ENCODE data around the gene OR2AE1. TPM values are rescaled to one million over a fixed set of nuclear protein-coding genes. Genes with fewer than 3 reads are reported as not detected.
"Not testable (repeated sequence)": the region's sequence is repeated elsewhere in the genome, so short reads cannot be mapped to it uniquely, and the experiment has no call there.

OR2AE1 gene
- polyA plus RNA-seq, 1 donor from 2014 or later = not detected

DNA sequence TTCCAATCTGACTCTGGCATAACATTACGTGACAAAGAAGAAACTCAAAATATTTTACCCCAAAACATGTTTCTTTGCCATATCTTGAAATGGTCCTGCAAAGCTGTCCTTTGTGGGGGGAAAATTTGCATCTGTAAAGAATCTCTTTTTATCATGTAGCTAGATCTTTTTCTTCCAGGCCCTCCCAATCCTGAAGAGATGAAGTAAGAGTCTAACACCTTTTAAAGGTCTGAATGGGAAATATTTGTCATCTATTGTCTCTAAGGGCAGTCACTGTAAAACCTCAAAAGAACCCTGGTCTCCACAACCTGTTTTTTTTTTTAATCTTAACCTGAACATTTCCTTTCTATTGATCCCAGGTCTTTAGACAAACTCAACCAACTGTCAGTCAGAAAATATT lies 8.6 kb downstream of the OR2AE1 start:
- peaks cover 7% of the 10 kb centered on the region for H3K9me3 ChIP-seq (ENCODE audit: low read length)
- H3K9ac ChIP-seq (ENCODE audit: low read length) = no peak overlapping the region
- no peaks in the 10 kb centered on the region for H3F3A ChIP-seq (ENCODE audit: insufficient read depth, low read length, poor library complexity, severe bottlenecking)
- H3K4me2 ChIP-seq (ENCODE audit: low read length) = no peak overlapping the region
- no peaks in the 10 kb centered on the region for H3K36me3 ChIP-seq (ENCODE audit: insufficient read depth, low read length)
- no peak overlapping the region for H2AFZ ChIP-seq (ENCODE audit: low read depth, low read length)
- TF ChIP-seq, protein P1, sequence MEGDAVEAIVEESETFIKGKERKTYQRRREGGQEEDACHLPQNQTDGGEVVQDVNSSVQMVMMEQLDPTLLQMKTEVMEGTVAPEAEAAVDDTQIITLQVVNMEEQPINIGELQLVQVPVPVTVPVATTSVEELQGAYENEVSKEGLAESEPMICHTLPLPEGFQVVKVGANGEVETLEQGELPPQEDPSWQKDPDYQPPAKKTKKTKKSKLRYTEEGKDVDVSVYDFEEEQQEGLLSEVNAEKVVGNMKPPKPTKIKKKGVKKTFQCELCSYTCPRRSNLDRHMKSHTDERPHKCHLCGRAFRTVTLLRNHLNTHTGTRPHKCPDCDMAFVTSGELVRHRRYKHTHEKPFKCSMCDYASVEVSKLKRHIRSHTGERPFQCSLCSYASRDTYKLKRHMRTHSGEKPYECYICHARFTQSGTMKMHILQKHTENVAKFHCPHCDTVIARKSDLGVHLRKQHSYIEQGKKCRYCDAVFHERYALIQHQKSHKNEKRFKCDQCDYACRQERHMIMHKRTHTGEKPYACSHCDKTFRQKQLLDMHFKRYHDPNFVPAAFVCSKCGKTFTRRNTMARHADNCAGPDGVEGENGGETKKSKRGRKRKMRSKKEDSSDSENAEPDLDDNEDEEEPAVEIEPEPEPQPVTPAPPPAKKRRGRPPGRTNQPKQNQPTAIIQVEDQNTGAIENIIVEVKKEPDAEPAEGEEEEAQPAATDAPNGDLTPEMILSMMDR (IDR thresholded peaks at IDR 0.05; ENCODE audit: poor library complexity, severe bottlenecking) = no peak
- no peak for TF ChIP-seq EZH2 (IDR thresholded peaks at IDR 0.05; ENCODE audit: borderline replicate concordance, insufficient read depth, low read length, poor library complexity, severe bottlenecking)
- no peak overlapping the region for H3K4me3 ChIP-seq (ENCODE audit: low read length)
- no peaks in the 10 kb centered on the region for H4K20me1 ChIP-seq (ENCODE audit: insufficient read depth)
- no peak overlapping the region for H3K27ac ChIP-seq (ENCODE audit: low read length)
- H3K79me2 ChIP-seq (replicated peaks; ENCODE audit: insufficient read depth, low read length) = no peaks in the 10 kb centered on the region
- H3K9me2 ChIP-seq (ENCODE audit: insufficient read depth, low read length) = no peaks in the 10 kb centered on the region
- H3K27me3 ChIP-seq (ENCODE audit: insufficient read depth, low read depth, low read length) = no peaks in the 10 kb centered on the region

DNA sequence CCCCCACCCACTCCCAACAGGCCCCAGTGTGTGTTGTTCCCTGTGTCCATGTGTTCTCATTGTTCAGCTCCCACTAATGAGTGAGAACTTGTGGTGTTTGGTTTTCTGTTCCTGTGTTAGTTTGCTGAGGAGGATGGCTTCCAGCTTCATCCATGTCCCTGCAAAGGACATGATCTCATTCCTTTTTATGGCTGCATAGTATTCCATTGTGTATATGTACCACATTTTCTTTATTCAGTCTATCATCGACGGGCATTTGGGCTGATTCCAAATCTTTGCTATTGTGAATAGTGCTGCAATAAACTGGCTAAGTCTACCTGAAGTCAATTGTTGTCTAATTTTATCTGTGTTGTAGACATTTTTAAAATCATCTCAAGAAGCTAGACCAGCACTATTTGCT lies 9.4 kb downstream of the OR2AE1 start:
- H3K9ac ChIP-seq (ENCODE audit: low read length); H3F3A ChIP-seq (ENCODE audit: insufficient read depth, low read length, poor library complexity, severe bottlenecking); H3K9me2 ChIP-seq (ENCODE audit: insufficient read depth, low read length); H3K36me3 ChIP-seq (ENCODE audit: insufficient read depth, low read length); H2AFZ ChIP-seq (ENCODE audit: low read depth, low read length); H3K27ac ChIP-seq (ENCODE audit: low read length); H3K9me3 ChIP-seq (ENCODE audit: low read length); H3K4me2 ChIP-seq (ENCODE audit: low read length); H3K27me3 ChIP-seq (ENCODE audit: insufficient read depth, low read depth, low read length); H3K79me2 ChIP-seq (replicated peaks; ENCODE audit: insufficient read depth, low read length); H3K4me3 ChIP-seq (ENCODE audit: low read length); H4K20me1 ChIP-seq (ENCODE audit: insufficient read depth): not testable (repeated sequence)

DNA sequence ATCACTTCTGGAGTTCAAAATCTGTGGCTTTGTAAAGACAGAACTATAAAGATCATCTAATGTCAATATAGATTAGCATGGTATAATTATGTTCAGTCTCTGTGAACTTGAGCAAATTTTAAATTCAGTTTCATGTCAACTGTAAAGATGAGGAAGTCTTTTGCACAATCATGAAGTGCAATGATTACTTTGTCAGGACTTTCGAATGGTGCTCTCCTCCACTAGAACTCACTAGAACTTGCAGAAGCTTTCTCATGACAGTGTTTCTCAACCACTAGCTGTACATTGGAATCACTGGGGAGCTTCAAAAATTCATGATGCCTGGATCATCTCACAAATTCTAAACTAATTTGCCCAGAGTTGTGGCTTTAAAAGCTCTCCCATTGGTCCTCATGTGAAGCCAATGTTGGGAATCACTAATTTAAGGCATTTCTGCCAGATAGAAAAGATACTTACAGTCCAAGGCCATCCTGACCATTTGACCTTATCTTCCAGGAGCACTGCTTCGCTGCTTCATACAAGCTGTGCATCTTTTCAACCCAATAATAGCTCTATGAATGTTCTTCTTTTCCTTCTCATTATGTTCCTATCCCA lies 12.9 kb downstream of the OR2AE1 start:
- no peak overlapping the region for H2AFZ ChIP-seq (ENCODE audit: low read depth, low read length)
- no peaks in the 10 kb centered on the region for H3F3A ChIP-seq (ENCODE audit: insufficient read depth, low read length, poor library complexity, severe bottlenecking)
- H3K36me3 ChIP-seq (ENCODE audit: insufficient read depth, low read length) = no peaks in the 10 kb centered on the region
- no peaks in the 10 kb centered on the region for H3K9me2 ChIP-seq (ENCODE audit: insufficient read depth, low read length)
- H3K4me3 ChIP-seq (ENCODE audit: low read length) = no peak overlapping the region
- no peak overlapping the region for H3K9ac ChIP-seq (ENCODE audit: low read length)
- H3K79me2 ChIP-seq (replicated peaks; ENCODE audit: insufficient read depth, low read length) = no peaks in the 10 kb centered on the region
- no peaks in the 10 kb centered on the region for H4K20me1 ChIP-seq (ENCODE audit: insufficient read depth)
- H3K4me2 ChIP-seq (ENCODE audit: low read length) = no peak overlapping the region
- peaks cover 7% of the 10 kb centered on the region for H3K9me3 ChIP-seq (ENCODE audit: low read length)
- H3K27ac ChIP-seq (ENCODE audit: low read length) = no peak overlapping the region
- H3K27me3 ChIP-seq (ENCODE audit: insufficient read depth, low read depth, low read length) = no peaks in the 10 kb centered on the region
- TF ChIP-seq TAF1 (IDR thresholded peaks at IDR 0.05; ENCODE audit: low read depth) (no peak), SMC3 (conservative IDR thresholded peaks at IDR 0.05; ENCODE audit: poor library complexity) (no peak), POLR2AphosphoS5 (IDR thresholded peaks at IDR 0.05) (no peak), EZH2 (IDR thresholded peaks at IDR 0.05; ENCODE audit: borderline replicate concordance, insufficient read depth, low read length, poor library complexity, severe bottlenecking) (no peak), MXI1 (conservative IDR thresholded peaks at IDR 0.05; ENCODE audit: poor library complexity, severe bottlenecking) (no peak), RAD21 (conservative IDR thresholded peaks at IDR 0.05) (no peak), EP300 (conservative IDR thresholded peaks at IDR 0.05; ENCODE audit: poor library complexity, severe bottlenecking) (no peak)
- TF ChIP-seq, protein P2, sequence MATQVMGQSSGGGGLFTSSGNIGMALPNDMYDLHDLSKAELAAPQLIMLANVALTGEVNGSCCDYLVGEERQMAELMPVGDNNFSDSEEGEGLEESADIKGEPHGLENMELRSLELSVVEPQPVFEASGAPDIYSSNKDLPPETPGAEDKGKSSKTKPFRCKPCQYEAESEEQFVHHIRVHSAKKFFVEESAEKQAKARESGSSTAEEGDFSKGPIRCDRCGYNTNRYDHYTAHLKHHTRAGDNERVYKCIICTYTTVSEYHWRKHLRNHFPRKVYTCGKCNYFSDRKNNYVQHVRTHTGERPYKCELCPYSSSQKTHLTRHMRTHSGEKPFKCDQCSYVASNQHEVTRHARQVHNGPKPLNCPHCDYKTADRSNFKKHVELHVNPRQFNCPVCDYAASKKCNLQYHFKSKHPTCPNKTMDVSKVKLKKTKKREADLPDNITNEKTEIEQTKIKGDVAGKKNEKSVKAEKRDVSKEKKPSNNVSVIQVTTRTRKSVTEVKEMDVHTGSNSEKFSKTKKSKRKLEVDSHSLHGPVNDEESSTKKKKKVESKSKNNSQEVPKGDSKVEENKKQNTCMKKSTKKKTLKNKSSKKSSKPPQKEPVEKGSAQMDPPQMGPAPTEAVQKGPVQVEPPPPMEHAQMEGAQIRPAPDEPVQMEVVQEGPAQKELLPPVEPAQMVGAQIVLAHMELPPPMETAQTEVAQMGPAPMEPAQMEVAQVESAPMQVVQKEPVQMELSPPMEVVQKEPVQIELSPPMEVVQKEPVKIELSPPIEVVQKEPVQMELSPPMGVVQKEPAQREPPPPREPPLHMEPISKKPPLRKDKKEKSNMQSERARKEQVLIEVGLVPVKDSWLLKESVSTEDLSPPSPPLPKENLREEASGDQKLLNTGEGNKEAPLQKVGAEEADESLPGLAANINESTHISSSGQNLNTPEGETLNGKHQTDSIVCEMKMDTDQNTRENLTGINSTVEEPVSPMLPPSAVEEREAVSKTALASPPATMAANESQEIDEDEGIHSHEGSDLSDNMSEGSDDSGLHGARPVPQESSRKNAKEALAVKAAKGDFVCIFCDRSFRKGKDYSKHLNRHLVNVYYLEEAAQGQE (IDR thresholded peaks at IDR 0.05; ENCODE audit: borderline replicate concordance) = no peak
- TF ChIP-seq, protein P1 (IDR thresholded peaks at IDR 0.05; ENCODE audit: poor library complexity, severe bottlenecking) = no peak

All from neural cell (in vitro differentiated cells).